ENCODE data around the gene TMEM200B. TPM values are rescaled to one million over a fixed set of nuclear protein-coding genes. Genes with fewer than 3 reads are reported as not detected.

TMEM200B gene
- total RNA-seq: not detected

DNA sequence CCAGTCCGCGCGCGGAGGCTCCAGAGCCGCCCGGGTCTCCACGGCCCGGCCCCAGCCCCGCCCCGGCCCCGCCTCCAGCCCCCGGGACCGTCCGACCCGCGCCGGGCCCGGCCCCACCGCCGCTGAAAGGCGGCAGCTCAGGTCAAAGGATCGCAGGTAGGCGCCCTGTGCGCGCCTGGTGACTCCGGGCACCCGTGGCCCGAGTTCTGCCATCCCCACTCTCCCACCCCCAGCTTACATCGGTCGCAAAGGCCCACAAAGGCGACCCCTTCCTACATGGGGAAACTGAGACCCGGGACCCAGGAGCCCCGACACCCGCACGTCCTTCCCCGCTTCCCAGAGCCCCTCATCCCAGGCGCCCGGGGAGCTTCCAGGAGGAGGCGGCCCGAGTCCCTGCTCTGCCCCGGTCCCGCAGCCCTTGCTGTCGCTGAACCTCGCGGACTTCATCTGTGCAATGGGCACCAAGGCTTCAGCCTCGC, at the start of gene TMEM200B:
TSS of gene TMEM200B (minus strand) at position 17 of the 479 bp plus-strand sequence. CDS start 2,075 bp downstream, outside the sequence.
- Mint-ChIP-seq H3K27me3 (peaks cover 35% of the 10 kb centered on the region), H3K27ac (no peak within 1 kb of the TSS), H3K9me3 (no peaks in the 10 kb centered on the region), H3K36me3 (ENCODE audit: low read depth) (peaks cover 12% of the 10 kb centered on the region), H3K4me3 (peak within 1 kb of the TSS; percentile 63), H3K4me1 (peaks cover 9% of the 10 kb centered on the region)
- ChIA-PET POLR2A (no interaction called here), CTCF (interaction anchor here (0.6 to 1.4 kb wide), 5 partner anchors 9 to 247 kb away, joined by 3 to 4 read pairs (median 3); no protein-coding TSS in a partner anchor)
- DNase-seq: no peak

DNA sequence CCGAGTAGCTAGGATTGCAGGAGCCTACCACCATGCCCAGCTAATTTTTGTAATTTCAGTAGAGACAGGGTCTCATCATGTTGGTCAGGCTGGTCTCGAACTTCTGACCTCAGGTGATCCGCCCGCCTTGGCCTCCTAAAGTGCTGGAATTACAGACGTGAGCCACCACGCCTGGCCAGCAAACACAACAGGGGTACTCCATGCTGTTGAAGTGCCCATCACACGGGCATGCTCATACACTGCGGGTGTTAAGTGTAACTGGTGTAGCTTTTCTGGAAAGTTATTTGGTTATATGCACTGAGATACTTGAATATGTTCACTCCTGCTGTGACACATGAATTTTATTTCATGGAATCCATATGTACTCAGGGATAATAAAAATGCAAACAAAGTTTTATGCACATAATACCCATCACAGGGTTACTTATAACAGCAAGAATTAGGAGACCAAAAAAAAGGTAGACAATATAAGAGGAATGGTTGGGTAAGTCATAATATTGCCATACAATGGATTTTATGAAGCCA, 48.8 kb upstream of the TMEM200B start:
- H3K27me3 Mint-ChIP-seq: no peaks in the 10 kb centered on the region
- peaks cover 53% of the 10 kb centered on the region for H3K4me1 Mint-ChIP-seq
- no peak overlapping the region for H3K27ac Mint-ChIP-seq
- ChIA-PET POLR2A (no interaction called here), CTCF (interaction anchor here (1.4 kb wide), 1 partner anchor 25 kb away, joined by 4 read pairs; no protein-coding TSS in a partner anchor)
- no peaks in the 10 kb centered on the region for H3K9me3 Mint-ChIP-seq
- H3K4me3 Mint-ChIP-seq: no peak overlapping the region
- DNase-seq: no peak
- H3K36me3 Mint-ChIP-seq (ENCODE audit: low read depth): peaks cover 45% of the 10 kb centered on the region

DNA sequence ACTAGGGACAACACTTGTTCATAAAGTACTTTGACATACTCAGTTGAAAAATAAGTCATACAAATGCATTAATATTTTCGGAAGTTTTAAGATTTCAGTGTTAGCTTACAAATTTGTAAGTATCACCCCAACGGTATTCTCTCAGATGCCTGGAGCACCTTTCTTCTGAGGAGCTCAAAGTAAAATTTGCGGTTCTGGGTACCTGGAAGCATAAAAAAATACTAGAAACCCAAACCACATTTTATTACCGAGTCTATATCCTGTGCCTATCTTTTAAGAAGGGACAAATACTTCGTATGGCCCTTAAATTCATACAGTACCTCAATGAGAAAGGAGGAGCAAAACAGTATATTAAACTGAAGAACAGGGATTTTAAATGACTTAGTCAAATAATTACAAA, 47.8 kb upstream of the TMEM200B start:
- Mint-ChIP-seq H3K27ac (no peak overlapping the region), H3K36me3 (ENCODE audit: low read depth) (peaks cover 45% of the 10 kb centered on the region), H3K27me3 (no peaks in the 10 kb centered on the region), H3K4me1 (peaks cover 53% of the 10 kb centered on the region), H3K9me3 (no peaks in the 10 kb centered on the region), H3K4me3 (peak overlapping the region; percentile 8)
- CTCF ChIA-PET: interaction anchor here (1.2 to 1.7 kb wide), 2 partner anchors 10 to 295 kb away, joined by 4 to 6 read pairs; partner anchors contain the start of gene SRSF4
- no peak for DNase-seq
- POLR2A ChIA-PET: interaction anchor here (0.5 kb wide), 1 partner anchor 1179 kb away, joined by 3 read pairs; no protein-coding TSS in a partner anchor

DNA sequence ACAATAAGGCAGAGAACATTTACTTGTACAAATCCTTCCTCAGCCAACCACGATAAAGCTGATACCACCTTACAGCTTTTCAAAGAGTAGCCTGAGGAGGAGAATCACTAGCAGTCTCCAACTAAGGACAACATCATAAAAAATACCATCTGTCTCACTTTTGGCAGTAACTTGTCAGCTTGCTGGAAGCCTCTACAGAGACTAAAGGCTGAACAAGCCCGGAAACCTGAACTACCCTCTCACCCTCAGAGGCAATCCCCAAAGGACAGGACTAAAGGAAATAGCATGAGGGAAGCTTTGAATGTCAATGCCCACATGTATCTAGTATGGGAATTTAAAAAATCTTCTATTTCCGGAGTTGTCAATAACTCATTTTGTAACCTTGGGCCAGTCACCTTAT, 47.4 kb upstream of the TMEM200B start:
- Mint-ChIP-seq H3K4me1 (peaks cover 56% of the 10 kb centered on the region), H3K9me3 (no peaks in the 10 kb centered on the region), H3K27ac (no peak overlapping the region), H3K36me3 (ENCODE audit: low read depth) (peaks cover 44% of the 10 kb centered on the region), H3K27me3 (no peaks in the 10 kb centered on the region), H3K4me3 (peak overlapping the region; percentile 8)
- DNase-seq: no peak
- ChIA-PET CTCF (interaction anchor here (1.2 to 1.7 kb wide), 2 partner anchors 10 to 294 kb away, joined by 4 to 6 read pairs; partner anchors contain the start of gene SRSF4), POLR2A (no interaction called here)

DNA sequence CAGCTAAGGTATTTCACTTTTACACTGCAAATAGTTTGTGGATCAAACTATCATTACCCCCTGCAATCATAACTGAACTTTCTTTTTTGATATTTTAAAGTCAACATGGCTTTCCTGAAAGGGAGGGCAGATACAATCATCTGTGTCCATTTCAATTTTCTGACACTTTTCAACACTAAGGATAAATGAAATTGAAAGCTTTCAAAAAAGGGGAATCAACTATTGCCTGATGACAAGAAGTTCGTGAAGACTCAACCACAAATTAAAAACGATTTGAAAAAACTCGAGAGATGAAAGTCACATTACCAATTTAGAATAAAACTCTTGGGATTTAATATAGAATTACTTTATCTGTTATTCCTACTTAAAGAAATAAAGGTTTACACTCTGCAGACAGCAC, 46.3 kb upstream of the TMEM200B start:
- DNase-seq: no peak
- H3K4me1 Mint-ChIP-seq: peaks cover 67% of the 10 kb centered on the region
- ChIA-PET CTCF (interaction anchor here (0.6 to 1.7 kb wide), 5 partner anchors 9 to 293 kb away, joined by 3 to 6 read pairs (median 3); no protein-coding TSS in a partner anchor), POLR2A (interaction anchor here (0.5 kb wide), 1 partner anchor 10 kb away, joined by 3 read pairs; no protein-coding TSS in a partner anchor)
- peaks cover 54% of the 10 kb centered on the region for H3K36me3 Mint-ChIP-seq (ENCODE audit: low read depth)
- H3K9me3 Mint-ChIP-seq: no peaks in the 10 kb centered on the region
- no peak overlapping the region for H3K4me3 Mint-ChIP-seq
- H3K27me3 Mint-ChIP-seq: no peaks in the 10 kb centered on the region
- H3K27ac Mint-ChIP-seq: peak overlapping the region; percentile 68

DNA sequence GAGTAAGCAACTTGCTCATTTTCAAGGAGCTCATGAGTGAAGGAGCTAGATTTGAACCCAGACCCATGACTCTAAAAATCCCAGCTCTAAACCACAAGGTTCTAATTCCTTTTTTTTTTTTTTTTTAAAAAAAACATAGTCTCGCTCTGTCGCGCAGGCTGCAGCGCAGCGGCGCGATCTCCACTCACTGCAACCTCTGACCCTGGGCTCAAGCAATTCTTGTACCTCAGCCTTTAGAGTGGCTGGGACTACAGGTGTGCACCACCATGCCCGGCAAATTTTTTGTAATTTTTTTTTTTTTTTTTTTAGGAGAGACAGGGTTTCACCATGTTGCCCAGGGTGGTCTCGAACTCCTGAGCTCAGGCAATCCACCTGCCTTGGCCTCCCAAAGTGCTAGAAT, 44.2 kb upstream of the TMEM200B start:
- H3K36me3 Mint-ChIP-seq (ENCODE audit: low read depth): peaks cover 62% of the 10 kb centered on the region
- H3K27me3 Mint-ChIP-seq: no peaks in the 10 kb centered on the region
- no peaks in the 10 kb centered on the region for H3K9me3 Mint-ChIP-seq
- no peak overlapping the region for H3K4me3 Mint-ChIP-seq
- ChIA-PET CTCF (interaction anchor here (0.6 to 2.7 kb wide), 4 partner anchors 12 to 291 kb away, joined by 3 to 8 read pairs (median 4); partner anchors contain the start of gene SRSF4), POLR2A (no interaction called here)
- no peak overlapping the region for H3K27ac Mint-ChIP-seq
- DNase-seq: no peak
- peaks cover 76% of the 10 kb centered on the region for H3K4me1 Mint-ChIP-seq

DNA sequence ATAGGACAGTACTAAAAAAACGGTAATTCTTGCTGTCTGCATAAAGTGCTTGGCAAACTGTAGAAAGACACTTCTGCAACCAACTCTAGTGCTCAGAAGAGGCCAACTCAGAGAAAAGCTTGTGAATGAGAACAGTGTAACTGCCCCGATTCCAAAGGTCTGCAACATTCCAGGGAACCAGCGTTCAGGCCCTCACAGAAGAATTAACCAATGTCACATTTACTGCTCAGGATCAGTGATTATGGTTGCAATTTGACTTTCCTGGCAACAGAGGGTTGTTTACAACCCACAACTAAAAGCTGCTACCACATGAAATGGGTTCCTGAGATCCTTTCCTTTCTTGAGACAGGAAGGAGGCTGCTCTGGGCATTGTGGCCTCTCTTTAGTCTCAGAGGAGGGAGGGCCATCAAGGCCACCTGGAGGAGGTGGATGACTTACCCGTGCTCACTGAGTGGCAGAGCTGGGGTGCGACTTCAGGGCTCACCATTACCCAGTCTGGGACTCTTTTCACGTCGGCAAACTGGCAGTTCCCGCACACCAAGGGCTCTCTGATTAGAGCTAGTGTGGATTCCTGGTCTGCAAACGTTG, 42.7 kb upstream of the TMEM200B start:
- H3K4me1 Mint-ChIP-seq: peaks cover 72% of the 10 kb centered on the region
- ChIA-PET CTCF (interaction anchor here (0.6 to 2.7 kb wide), 5 partner anchors 12 to 289 kb away, joined by 3 to 8 read pairs (median 4); partner anchors contain the start of gene SRSF4), POLR2A (no interaction called here)
- H3K27me3 Mint-ChIP-seq: no peaks in the 10 kb centered on the region
- H3K36me3 Mint-ChIP-seq (ENCODE audit: low read depth): peaks cover 53% of the 10 kb centered on the region
- H3K27ac Mint-ChIP-seq: peak overlapping the region; percentile 47
- H3K9me3 Mint-ChIP-seq: no peaks in the 10 kb centered on the region
- DNase-seq: peak; percentile 45
- no peak overlapping the region for H3K4me3 Mint-ChIP-seq

DNA sequence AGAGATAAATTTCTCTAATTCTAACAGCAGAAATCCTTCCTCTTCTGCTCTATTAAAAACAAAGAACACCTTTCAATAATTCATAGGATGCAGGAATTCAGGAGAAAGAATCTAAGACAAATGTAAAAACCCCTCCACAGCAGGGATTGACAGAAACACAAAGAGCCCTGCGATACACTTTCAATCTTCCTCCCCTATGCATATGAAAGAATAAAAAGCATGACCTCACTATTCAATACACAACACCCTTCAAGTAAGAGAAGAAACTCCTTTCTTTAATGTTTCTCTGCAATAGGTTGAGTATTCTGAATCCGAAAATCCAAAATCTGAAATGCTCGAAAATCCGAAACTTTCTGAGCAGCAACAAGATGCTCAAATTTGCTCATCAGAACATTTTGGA, 40.9 kb upstream of the TMEM200B start:
- H3K9me3 Mint-ChIP-seq: no peaks in the 10 kb centered on the region
- no peak for DNase-seq
- no peak overlapping the region for H3K27ac Mint-ChIP-seq
- no peaks in the 10 kb centered on the region for H3K27me3 Mint-ChIP-seq
- peaks cover 64% of the 10 kb centered on the region for H3K4me1 Mint-ChIP-seq
- POLR2A ChIA-PET: no interaction called here
- H3K4me3 Mint-ChIP-seq: no peak overlapping the region
- CTCF ChIA-PET: no interaction called here
- H3K36me3 Mint-ChIP-seq (ENCODE audit: low read depth): peaks cover 52% of the 10 kb centered on the region

DNA sequence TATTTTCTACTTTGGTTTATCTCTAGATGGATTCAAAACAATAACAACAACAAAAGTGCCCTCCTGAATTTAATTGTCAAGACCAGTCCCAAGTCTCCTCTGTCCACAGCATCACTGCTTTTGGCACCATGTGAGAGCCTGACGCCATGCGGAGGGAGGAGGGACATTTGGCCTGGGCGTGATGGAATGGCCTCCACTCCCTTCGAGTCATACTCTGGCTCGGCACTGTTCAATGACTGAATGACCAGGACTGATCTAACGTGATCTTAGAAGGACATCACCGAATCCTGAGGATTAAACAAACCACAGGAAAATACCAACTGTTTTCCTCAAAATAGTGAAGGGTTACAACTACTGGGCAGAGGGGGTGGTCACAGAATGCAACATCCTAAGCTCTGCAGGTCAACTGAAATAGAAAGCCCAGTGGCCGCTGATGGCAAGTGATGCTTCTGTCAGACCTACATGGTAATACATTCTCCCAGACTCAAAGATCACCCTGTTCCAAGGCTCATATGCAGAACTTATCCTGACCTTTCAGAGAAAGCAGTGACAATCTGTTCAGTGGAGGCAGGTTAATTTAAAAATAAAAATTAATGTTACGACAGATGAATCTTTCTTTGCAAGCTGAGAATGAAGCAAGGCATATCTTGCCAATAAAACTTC, 38.9 kb upstream of the TMEM200B start:
- DNase-seq: no peak
- no peaks in the 10 kb centered on the region for H3K27me3 Mint-ChIP-seq
- H3K4me1 Mint-ChIP-seq: peaks cover 51% of the 10 kb centered on the region
- POLR2A ChIA-PET: no interaction called here
- no peak overlapping the region for H3K27ac Mint-ChIP-seq
- no peak overlapping the region for H3K4me3 Mint-ChIP-seq
- CTCF ChIA-PET: no interaction called here
- no peaks in the 10 kb centered on the region for H3K9me3 Mint-ChIP-seq
- peaks cover 53% of the 10 kb centered on the region for H3K36me3 Mint-ChIP-seq (ENCODE audit: low read depth)

DNA sequence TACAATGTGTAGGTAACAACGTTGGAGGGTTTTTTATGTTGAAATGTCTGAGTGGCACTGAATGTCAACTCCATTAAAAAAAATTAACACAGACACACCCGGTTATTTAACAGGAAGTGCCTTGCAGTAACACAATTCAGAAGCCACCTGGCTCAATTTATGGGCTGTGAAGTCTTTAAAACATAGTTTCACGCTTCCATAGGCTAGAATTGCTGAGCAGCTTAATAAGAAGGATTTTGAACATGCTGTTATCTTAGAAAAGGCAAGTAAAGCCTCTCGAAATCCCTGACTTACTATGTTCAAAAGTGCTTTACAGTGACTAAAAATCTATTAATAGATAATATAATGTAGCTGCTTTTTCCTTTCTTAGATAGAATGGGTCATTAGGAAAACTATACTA, 38.3 kb upstream of the TMEM200B start:
- Mint-ChIP-seq H3K36me3 (ENCODE audit: low read depth) (peaks cover 55% of the 10 kb centered on the region), H3K27ac (no peak overlapping the region), H3K4me1 (peaks cover 49% of the 10 kb centered on the region), H3K27me3 (no peaks in the 10 kb centered on the region), H3K4me3 (no peak overlapping the region), H3K9me3 (no peaks in the 10 kb centered on the region)
- ChIA-PET POLR2A (no interaction called here), CTCF (no interaction called here)
- no peak for DNase-seq

DNA sequence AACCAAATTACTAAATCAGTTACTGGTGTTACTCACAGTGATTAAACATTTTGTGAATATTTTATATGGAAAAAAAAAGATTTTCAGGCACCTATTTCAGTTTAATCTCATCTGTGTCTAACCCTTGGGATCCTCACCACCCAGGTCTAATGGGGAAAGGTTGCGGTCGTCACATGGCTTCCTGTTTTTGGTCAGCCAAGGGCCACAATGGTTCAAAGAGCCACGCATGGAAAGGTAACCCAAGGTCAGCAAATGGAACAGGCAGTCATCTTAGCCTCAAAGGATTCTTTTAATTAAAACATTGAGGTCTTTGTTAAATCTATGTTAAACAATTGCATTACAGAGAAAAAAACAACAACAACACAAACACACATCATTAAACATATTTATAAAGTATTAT, 36.1 kb upstream of the TMEM200B start:
- no peak overlapping the region for H3K4me3 Mint-ChIP-seq
- DNase-seq: no peak
- H3K4me1 Mint-ChIP-seq: peaks cover 26% of the 10 kb centered on the region
- POLR2A ChIA-PET: interaction anchor here (0.7 kb wide), 1 partner anchor 10 kb away, joined by 3 read pairs; no protein-coding TSS in a partner anchor
- no peak overlapping the region for H3K27ac Mint-ChIP-seq
- no peaks in the 10 kb centered on the region for H3K9me3 Mint-ChIP-seq
- H3K27me3 Mint-ChIP-seq: no peaks in the 10 kb centered on the region
- H3K36me3 Mint-ChIP-seq (ENCODE audit: low read depth): peaks cover 54% of the 10 kb centered on the region
- CTCF ChIA-PET: no interaction called here

DNA sequence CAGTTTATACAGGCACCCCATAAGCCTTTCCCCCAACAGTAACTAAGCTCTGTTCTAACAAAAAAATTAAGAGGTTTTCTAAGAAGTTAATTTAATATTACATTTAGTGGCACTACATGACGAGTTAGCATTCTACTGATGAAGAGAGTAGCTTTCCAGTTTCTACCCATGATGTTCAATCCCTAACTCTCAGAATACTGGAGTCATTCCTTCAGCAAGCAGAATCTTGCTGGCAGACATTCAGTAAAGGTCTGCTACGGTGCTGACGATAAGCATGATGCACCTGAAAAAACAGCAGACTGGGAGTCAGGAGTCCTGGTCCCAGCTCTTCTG, 33.5 kb upstream of the TMEM200B start:
- Mint-ChIP-seq H3K27ac (no peak overlapping the region), H3K27me3 (no peaks in the 10 kb centered on the region), H3K4me3 (no peak overlapping the region), H3K36me3 (ENCODE audit: low read depth) (peaks cover 52% of the 10 kb centered on the region), H3K9me3 (no peaks in the 10 kb centered on the region), H3K4me1 (peaks cover 10% of the 10 kb centered on the region)
- ChIA-PET CTCF (interaction anchor here (0.5 to 1.3 kb wide), 2 partner anchors 321 to 532 kb away, joined by 3 to 4 read pairs; no protein-coding TSS in a partner anchor), POLR2A (no interaction called here)
- no peak for DNase-seq

Data from activated CD4-positive, alpha-beta T cell treated with anti-CD3 and anti-CD28 coated beads, Interleukin-2, amount 10 ng/mL, durations not matched to agents 7 days and 5 days (primary cell).